Measurements from ENCODE around the gene GSC. TPM values are rescaled to one million over a fixed set of nuclear protein-coding genes. Genes with fewer than 3 reads are reported as not detected.
A peak's percentile ranks its signal among the peaks of the same experiment; 100 is the strongest.

Gene GSC
- polyA plus RNA-seq, 1 donor (not counting 4 experiments of a cell fraction or from before 2014, with no cell fraction given), result not detected

DNA sequence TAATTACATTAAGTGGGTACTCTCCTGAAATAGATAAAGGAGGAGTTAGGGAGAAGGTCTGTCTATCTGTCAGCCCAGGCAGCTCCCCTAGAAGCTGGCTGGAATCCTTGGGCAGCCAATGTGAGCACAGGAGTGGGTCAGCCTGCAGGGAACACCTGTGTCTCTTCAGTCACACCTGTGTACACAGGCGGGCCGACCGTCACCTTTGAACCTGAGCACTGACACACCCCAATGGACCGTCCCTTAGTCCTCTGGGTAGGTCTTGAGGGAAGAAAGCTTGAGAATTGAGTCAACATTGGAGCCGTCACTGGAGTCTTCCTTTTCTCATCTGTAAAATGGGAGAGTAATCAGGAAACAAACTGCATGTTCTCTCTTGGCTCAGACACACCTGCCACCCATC is 9.8 kb upstream of the GSC start:
- H3K36me3 ChIP-seq (ENCODE audit: control insufficient read depth in 2 of 2, extremely low read depth in 1 of 2, insufficient read depth in 2 of 2, low read length in 2 of 2), result no peaks in the 10 kb centered on the region
- H2AFZ ChIP-seq (ENCODE audit: control insufficient read depth, low read length), result no peak overlapping the region
- peaks cover 17% of the 10 kb centered on the region for H3K27me3 ChIP-seq (ENCODE audit: control insufficient read depth, extremely low read depth, insufficient read depth, low read length)
- no peak for FAIRE-seq
- H3K9ac ChIP-seq (ENCODE audit: control insufficient read depth, extremely low read depth, insufficient read depth, low read length), result no peak overlapping the region
- H3K9me3 ChIP-seq (ENCODE audit: control insufficient read depth, low read depth, low read length), result no peaks in the 10 kb centered on the region
- dilution Hi-C loops (cut with MboI; ENCODE audit: extremely low pct_ligation_motif_present, low sequenced_read_pairs), result no loop called here
- no peak for DNase-seq (ENCODE audit: low read depth, low spot score)
- H3K27ac ChIP-seq (ENCODE audit: control insufficient read depth, insufficient read depth, low read length), result no peak overlapping the region
- no peak overlapping the region for H3K4me3 ChIP-seq (ENCODE audit: control insufficient read depth in 2 of 3, extremely low read depth in 1 of 3, insufficient read depth in 2 of 3, low read depth in 1 of 3, low read length in 3 of 3)
- H4K20me1 ChIP-seq (ENCODE audit: control insufficient read depth, extremely low read depth, insufficient read depth, low read length), result no peaks in the 10 kb centered on the region
- TF ChIP-seq EZH2 (IDR thresholded peaks at IDR 0.05; ENCODE audit: low read length), result no peak
- TF ChIP-seq, protein P1, sequence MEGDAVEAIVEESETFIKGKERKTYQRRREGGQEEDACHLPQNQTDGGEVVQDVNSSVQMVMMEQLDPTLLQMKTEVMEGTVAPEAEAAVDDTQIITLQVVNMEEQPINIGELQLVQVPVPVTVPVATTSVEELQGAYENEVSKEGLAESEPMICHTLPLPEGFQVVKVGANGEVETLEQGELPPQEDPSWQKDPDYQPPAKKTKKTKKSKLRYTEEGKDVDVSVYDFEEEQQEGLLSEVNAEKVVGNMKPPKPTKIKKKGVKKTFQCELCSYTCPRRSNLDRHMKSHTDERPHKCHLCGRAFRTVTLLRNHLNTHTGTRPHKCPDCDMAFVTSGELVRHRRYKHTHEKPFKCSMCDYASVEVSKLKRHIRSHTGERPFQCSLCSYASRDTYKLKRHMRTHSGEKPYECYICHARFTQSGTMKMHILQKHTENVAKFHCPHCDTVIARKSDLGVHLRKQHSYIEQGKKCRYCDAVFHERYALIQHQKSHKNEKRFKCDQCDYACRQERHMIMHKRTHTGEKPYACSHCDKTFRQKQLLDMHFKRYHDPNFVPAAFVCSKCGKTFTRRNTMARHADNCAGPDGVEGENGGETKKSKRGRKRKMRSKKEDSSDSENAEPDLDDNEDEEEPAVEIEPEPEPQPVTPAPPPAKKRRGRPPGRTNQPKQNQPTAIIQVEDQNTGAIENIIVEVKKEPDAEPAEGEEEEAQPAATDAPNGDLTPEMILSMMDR (optimal IDR thresholded peaks at IDR 0.05 in 1 of 3, IDR thresholded peaks at IDR 0.05 in 1 of 3, conservative IDR thresholded peaks at IDR 0.05 in 1 of 3; ENCODE audit: extremely low read depth in 1 of 3, insufficient read depth in 2 of 3, low read length in 3 of 3), result no peak
- no peaks in the 10 kb centered on the region for H3K79me2 ChIP-seq (ENCODE audit: control insufficient read depth, insufficient read depth, low read length)
- no peaks in the 10 kb centered on the region for H3K9me1 ChIP-seq (ENCODE audit: control insufficient read depth, extremely low read depth, insufficient read depth, low read length)
- no peak overlapping the region for H3K4me2 ChIP-seq (ENCODE audit: control insufficient read depth, extremely low read depth, insufficient read depth, low read depth, low read length)
- H3K4me1 ChIP-seq (ENCODE audit: control insufficient read depth, extremely low read depth, insufficient read depth, low read length), result no peaks in the 10 kb centered on the region

DNA sequence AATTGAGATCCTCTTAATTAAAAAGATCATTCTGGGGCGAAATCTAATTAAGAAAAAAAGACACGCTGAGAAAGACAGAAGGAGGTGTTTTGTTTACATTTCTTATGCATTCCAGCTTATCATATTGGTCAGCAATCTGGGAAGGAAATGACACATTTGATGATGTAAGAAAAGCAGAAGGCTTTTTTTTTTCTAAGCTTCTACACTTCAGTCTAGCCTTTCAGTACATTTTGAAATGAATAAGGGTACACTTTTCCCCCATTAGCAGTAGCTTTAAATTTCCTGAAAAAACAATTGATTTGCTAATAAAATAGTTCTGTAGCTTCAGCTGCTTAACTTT is 5.9 kb upstream of the GSC start:
- no peak overlapping the region for H2AFZ ChIP-seq (ENCODE audit: control insufficient read depth, low read length)
- TF ChIP-seq, protein P1 (optimal IDR thresholded peaks at IDR 0.05 in 1 of 3, IDR thresholded peaks at IDR 0.05 in 1 of 3, conservative IDR thresholded peaks at IDR 0.05 in 1 of 3; ENCODE audit: extremely low read depth in 1 of 3, insufficient read depth in 2 of 3, low read length in 3 of 3), result no peak
- no peak for TF ChIP-seq EZH2 (IDR thresholded peaks at IDR 0.05; ENCODE audit: low read length)
- peaks cover 56% of the 10 kb centered on the region for H3K27me3 ChIP-seq (ENCODE audit: control insufficient read depth, extremely low read depth, insufficient read depth, low read length)
- FAIRE-seq (no peak), DNase-seq (ENCODE audit: low read depth, low spot score) (no peak)
- no peaks in the 10 kb centered on the region for H3K9me1 ChIP-seq (ENCODE audit: control insufficient read depth, extremely low read depth, insufficient read depth, low read length)
- H3K9ac ChIP-seq (ENCODE audit: control insufficient read depth, extremely low read depth, insufficient read depth, low read length), result no peak overlapping the region
- H3K79me2 ChIP-seq (ENCODE audit: control insufficient read depth, insufficient read depth, low read length), result no peaks in the 10 kb centered on the region
- H3K27ac ChIP-seq (ENCODE audit: control insufficient read depth, insufficient read depth, low read length), result no peak overlapping the region
- H3K9me3 ChIP-seq (ENCODE audit: control insufficient read depth, low read depth, low read length), result peaks cover 7% of the 10 kb centered on the region
- no peak overlapping the region for H3K4me3 ChIP-seq (ENCODE audit: control insufficient read depth in 2 of 3, extremely low read depth in 1 of 3, insufficient read depth in 2 of 3, low read depth in 1 of 3, low read length in 3 of 3)
- no peaks in the 10 kb centered on the region for H4K20me1 ChIP-seq (ENCODE audit: control insufficient read depth, extremely low read depth, insufficient read depth, low read length)
- peak overlapping the region; percentile 12 for H3K4me2 ChIP-seq (ENCODE audit: control insufficient read depth, extremely low read depth, insufficient read depth, low read depth, low read length)
- dilution Hi-C loops (cut with MboI; ENCODE audit: extremely low pct_ligation_motif_present, low sequenced_read_pairs), result no loop called here
- H3K36me3 ChIP-seq (ENCODE audit: control insufficient read depth in 2 of 2, extremely low read depth in 1 of 2, insufficient read depth in 2 of 2, low read length in 2 of 2), result no peaks in the 10 kb centered on the region
- H3K4me1 ChIP-seq (ENCODE audit: control insufficient read depth, extremely low read depth, insufficient read depth, low read length), result no peaks in the 10 kb centered on the region

Measured in keratinocyte (primary cell).